ENCODE measurements around the gene GP9.

GP9 gene

GRCh38 chr3:129101370-129102138, 41.0 kb downstream of the GP9 start:
- no peak for DNase-seq (ENCODE audit: low read depth, low spot score)
- TF ChIP-seq CTCF (IDR thresholded peaks at IDR 0.05; ENCODE audit: insufficient read depth, low read length, missing control alignments), result no peak
- CTCF ChIA-PET, result interaction anchor here (0.6 to 2.0 kb wide), 5 partner anchors 49 to 143 kb away, joined by 3 to 10 read pairs (median 4); no protein-coding TSS in a partner anchor
- POLR2A ChIA-PET, result no interaction called here
- no peak overlapping the region for H3K4me3 ChIP-seq (ENCODE audit: low read depth, low read length)

- TF ChIP-seq CTCF (IDR thresholded peaks at IDR 0.05; ENCODE audit: insufficient read depth, low read length, missing control alignments), result no peak
- CTCF ChIA-PET, result interaction anchor here (1.1 kb wide), 1 partner anchor 59 kb away, joined by 3 read pairs; no protein-coding TSS in a partner anchor
Measured at GRCh38 chr3:129103296-129103695, 42.7 kb downstream of the GP9 start.

DNA sequence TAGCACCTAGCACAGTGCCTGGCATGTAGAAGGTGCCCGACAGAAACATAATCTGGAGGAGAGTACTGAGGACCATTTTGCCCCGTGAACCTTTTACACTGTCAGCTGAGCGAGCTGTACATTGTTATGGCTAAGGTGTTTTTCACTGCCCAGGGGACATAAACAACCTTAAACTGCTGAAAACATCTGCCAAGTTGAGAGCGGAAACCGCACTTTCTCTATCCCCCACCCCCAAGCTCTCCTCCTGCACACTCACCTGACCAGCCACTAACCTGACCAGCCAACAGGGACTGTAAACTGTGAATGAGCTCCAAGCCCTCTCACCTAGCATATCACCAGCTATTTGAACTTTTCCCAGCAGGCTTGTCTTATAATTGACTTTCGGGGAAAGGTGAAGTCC, 43.5 kb downstream of the GP9 start:
- ChIA-PET POLR2A (no interaction called here), CTCF (interaction anchor here (1.1 to 1.2 kb wide), 2 partner anchors 59 to 142 kb away, joined by 3 read pairs; no protein-coding TSS in a partner anchor)
- H3K4me3 ChIP-seq (ENCODE audit: low read depth, low read length), result no peak overlapping the region
- DNase-seq (ENCODE audit: low read depth, low spot score), result no peak
- TF ChIP-seq CTCF (IDR thresholded peaks at IDR 0.05; ENCODE audit: insufficient read depth, low read length, missing control alignments), result no peak

More at GRCh38 chr3:129103296-129103695, 42.7 kb downstream of the GP9 start:
- DNase-seq (ENCODE audit: low read depth, low spot score), result no peak
- POLR2A ChIA-PET, result no interaction called here
- H3K4me3 ChIP-seq (ENCODE audit: low read depth, low read length), result no peak overlapping the region

GRCh38 chr3:129104498-129105079, 44.0 kb downstream of the GP9 start:
- TF ChIP-seq CTCF (IDR thresholded peaks at IDR 0.05; ENCODE audit: insufficient read depth, low read length, missing control alignments), result no peak
- ChIA-PET CTCF (interaction anchor here (1.2 kb wide), 1 partner anchor 141 kb away, joined by 3 read pairs; no protein-coding TSS in a partner anchor), POLR2A (no interaction called here)
- H3K4me3 ChIP-seq (ENCODE audit: low read depth, low read length), result no peak overlapping the region
- DNase-seq (ENCODE audit: low read depth, low spot score), result no peak

DNA sequence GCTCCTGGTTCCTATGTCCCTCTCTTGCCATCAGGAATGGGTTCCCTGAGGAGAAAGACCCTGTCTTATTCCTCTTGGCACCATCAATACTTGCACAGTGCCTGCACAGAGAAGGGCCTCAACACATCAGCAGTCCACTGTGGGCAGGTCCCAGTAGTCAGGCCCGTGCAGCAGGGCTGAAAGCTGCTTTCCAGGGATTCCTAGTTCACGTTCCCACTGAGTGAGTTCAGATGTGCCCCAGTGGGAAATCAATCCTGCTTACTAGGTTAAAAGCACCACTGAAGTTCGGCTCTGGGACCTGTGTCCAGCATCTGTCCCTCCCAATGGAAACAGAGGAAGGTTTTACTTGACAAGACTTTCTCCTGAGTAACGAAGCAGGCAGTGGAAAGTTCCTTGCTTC, 45.3 kb downstream of the GP9 start:
- no peak for DNase-seq (ENCODE audit: low read depth, low spot score)
- no peak overlapping the region for H3K4me3 ChIP-seq (ENCODE audit: low read depth, low read length)
- no peak for TF ChIP-seq CTCF (IDR thresholded peaks at IDR 0.05; ENCODE audit: insufficient read depth, low read length, missing control alignments)
- POLR2A ChIA-PET, result no interaction called here
- CTCF ChIA-PET, result interaction anchor here (1.2 to 1.3 kb wide), 2 partner anchors 8 to 52 kb away, joined by 3 to 4 read pairs; no protein-coding TSS in a partner anchor

- POLR2A ChIA-PET, result no interaction called here
- no peak for DNase-seq (ENCODE audit: low read depth, low spot score)
- TF ChIP-seq CTCF (IDR thresholded peaks at IDR 0.05; ENCODE audit: insufficient read depth, low read length, missing control alignments), result no peak
- no peak overlapping the region for H3K4me3 ChIP-seq (ENCODE audit: low read depth, low read length)
- CTCF ChIA-PET, result interaction anchor here (1.2 to 1.3 kb wide), 2 partner anchors 9 to 53 kb away, joined by 3 to 4 read pairs; no protein-coding TSS in a partner anchor
Measured at GRCh38 chr3:129106320-129106719, 45.7 kb downstream of the GP9 start.

All from AG04449 (cell line).